CD8-positive, alpha-beta memory T cell (primary cell): ENCODE results near the gene FAM20B. TPM values are rescaled to one million over a fixed set of nuclear protein-coding genes. Genes with fewer than 3 reads are reported as not detected.

ENCODE experiments used
- CTCF ChIA-PET: fragments of 350-600 bp; sonication (Branson Sonifier 250); formaldehyde crosslinking; loops from one replicate; lab custom pipeline; 2021; ENCODE audit warnings: antibody characterized with exemption; lab: Charles Lee
- POLR2A ChIA-PET: fragments of 350-600 bp; sonication (Branson Sonifier 250); formaldehyde crosslinking; loops from one replicate; lab custom pipeline; 2021; ENCODE audit warnings: antibody characterized with exemption; lab: Charles Lee
- DNase-seq, 5 donors: peaks; one replicate each; pipeline versions ENCODE4 v3.0.0 to v3.0.0-alpha.2; 2020 to 2022; ENCODE audit warnings: mixed read lengths in 1 of 5
- H3K27ac ChIP-seq: one replicate; pipeline ENCODE4 v1.7.0; 2013; ENCODE audit warnings: low read depth, mild to moderate bottlenecking, low read length, moderate library complexity
- H3K27me3 ChIP-seq: 2 replicates; pipeline ENCODE4 v1.7.0; 2013; ENCODE audit warnings: low read length, mild to moderate bottlenecking; ENCODE audit not compliant: insufficient read depth, poor library complexity, severe bottlenecking
- H3K36me3 ChIP-seq: 2 replicates; pipeline ENCODE4 v1.7.0; 2013; ENCODE audit warnings: mild to moderate bottlenecking, low read length, moderate library complexity; ENCODE audit not compliant: insufficient read depth
- H3K4me1 ChIP-seq: 2 replicates; pipeline ENCODE4 v1.7.0; 2013; ENCODE audit warnings: mild to moderate bottlenecking, low read length, moderate library complexity; ENCODE audit not compliant: insufficient read depth
- H3K4me3 ChIP-seq: 2 replicates; pipeline ENCODE4 v1.7.0; 2013; ENCODE audit warnings: mild to moderate bottlenecking, low read length
- H3K9me3 ChIP-seq: 2 replicates; pipeline ENCODE4 v1.7.0; 2013; ENCODE audit warnings: mild to moderate bottlenecking, low read length
- H3K27ac Mint-ChIP-seq, 8 donors: one replicate each; pipeline ENCODE4 v1.8.0; 2020 to 2021; ENCODE audit warnings: mixed read lengths in 8 of 8, mild to moderate bottlenecking in 6 of 8, inconsistent platforms in 3 of 8, moderate library complexity in 3 of 8
- H3K27me3 Mint-ChIP-seq, 2 donors: one replicate each; pipeline ENCODE4 v1.8.0; 2020 to 2021; ENCODE audit warnings: mixed read lengths in 2 of 2, mild to moderate bottlenecking in 1 of 2, moderate library complexity in 1 of 2
- H3K36me3 Mint-ChIP-seq, 3 donors: one replicate each; pipeline ENCODE4 v1.8.0; 2020 to 2021; ENCODE audit warnings: mixed read lengths in 3 of 3, inconsistent platforms in 1 of 3, mild to moderate bottlenecking in 1 of 3
- H3K4me1 Mint-ChIP-seq, 3 donors: one replicate each; pipeline ENCODE4 v1.8.0; 2020 to 2021; ENCODE audit warnings: mixed read lengths in 3 of 3, inconsistent platforms in 1 of 3, mild to moderate bottlenecking in 1 of 3
- H3K4me3 Mint-ChIP-seq, 7 donors: one replicate each; pipeline ENCODE4 v1.8.0; 2020 to 2021; ENCODE audit warnings: mixed read lengths in 7 of 7, mild to moderate bottlenecking in 6 of 7, moderate library complexity in 4 of 7, inconsistent platforms in 2 of 7
- H3K9me3 Mint-ChIP-seq, 5 donors: one replicate each; pipeline ENCODE4 v1.8.0; 2020 to 2022; ENCODE audit warnings: mixed read lengths in 5 of 5, mild to moderate bottlenecking in 3 of 5, moderate library complexity in 2 of 5, inconsistent platforms in 1 of 5
- polyA plus RNA-seq: library from polyadenylated mRNA; unstranded; fragments of 300-500 nt; fragmentation: Illumina TruSeq; gene quantifications from one replicate; pipeline ENCODE4 v1.2.3, GENCODE V29; 2021
- total RNA-seq, 2 experiments: library from RNA; stranded (reverse); gene quantifications; one replicate each; pipeline ENCODE4 v1.2.3, GENCODE V29; 2021

Gene FAM20B
- total and polyA plus RNA-seq, 3 experiments from 2014 or later: 11.4 to 41.5 (median 39.2) TPM

DNA sequence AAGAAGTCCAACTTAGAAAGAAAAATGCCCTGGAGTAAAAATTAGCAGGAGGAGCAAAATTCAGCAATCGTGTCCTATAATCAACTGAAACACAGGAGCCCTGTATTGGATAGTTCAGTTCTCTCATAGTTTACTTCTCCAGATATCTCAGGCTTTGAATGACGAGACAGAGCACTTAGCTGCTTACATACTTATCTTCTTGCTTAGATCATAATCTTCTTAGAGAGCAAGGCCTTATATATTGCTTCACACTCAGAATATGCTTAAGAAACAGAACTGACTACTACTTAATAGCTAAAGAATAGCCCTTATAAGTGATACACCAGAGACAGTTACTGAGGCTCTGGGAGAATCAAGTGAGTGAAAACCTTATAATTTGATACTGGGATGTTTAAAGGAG is 95.0 kb downstream of the FAM20B start:
- peaks cover 20% of the 10 kb centered on the region for H3K36me3 ChIP-seq
- no peaks in the 10 kb centered on the region for H3K27me3 Mint-ChIP-seq
- H3K9me3 Mint-ChIP-seq: no peaks in the 10 kb centered on the region
- no peak overlapping the region for H3K4me3 Mint-ChIP-seq
- ChIA-PET POLR2A (no interaction called here), CTCF (interaction anchor here (1.0 to 2.5 kb wide), 9 partner anchors 9 to 248 kb away, joined by 3 to 32 read pairs (median 4); partner anchors contain the start of gene AXDND1)
- no peak overlapping the region for H3K4me3 ChIP-seq
- H3K27ac Mint-ChIP-seq: peak overlapping the region in 1 of 8 donors; percentile 9
- no peaks in the 10 kb centered on the region for H3K27me3 ChIP-seq
- H3K4me1 ChIP-seq: no peaks in the 10 kb centered on the region
- peaks cover 0 to 62% (median 17%) of the 10 kb centered on the region in 3 donors for H3K36me3 Mint-ChIP-seq
- DNase-seq: no peak
- no peak overlapping the region for H3K27ac ChIP-seq
- no peaks in the 10 kb centered on the region for H3K4me1 Mint-ChIP-seq
- no peaks in the 10 kb centered on the region for H3K9me3 ChIP-seq

DNA sequence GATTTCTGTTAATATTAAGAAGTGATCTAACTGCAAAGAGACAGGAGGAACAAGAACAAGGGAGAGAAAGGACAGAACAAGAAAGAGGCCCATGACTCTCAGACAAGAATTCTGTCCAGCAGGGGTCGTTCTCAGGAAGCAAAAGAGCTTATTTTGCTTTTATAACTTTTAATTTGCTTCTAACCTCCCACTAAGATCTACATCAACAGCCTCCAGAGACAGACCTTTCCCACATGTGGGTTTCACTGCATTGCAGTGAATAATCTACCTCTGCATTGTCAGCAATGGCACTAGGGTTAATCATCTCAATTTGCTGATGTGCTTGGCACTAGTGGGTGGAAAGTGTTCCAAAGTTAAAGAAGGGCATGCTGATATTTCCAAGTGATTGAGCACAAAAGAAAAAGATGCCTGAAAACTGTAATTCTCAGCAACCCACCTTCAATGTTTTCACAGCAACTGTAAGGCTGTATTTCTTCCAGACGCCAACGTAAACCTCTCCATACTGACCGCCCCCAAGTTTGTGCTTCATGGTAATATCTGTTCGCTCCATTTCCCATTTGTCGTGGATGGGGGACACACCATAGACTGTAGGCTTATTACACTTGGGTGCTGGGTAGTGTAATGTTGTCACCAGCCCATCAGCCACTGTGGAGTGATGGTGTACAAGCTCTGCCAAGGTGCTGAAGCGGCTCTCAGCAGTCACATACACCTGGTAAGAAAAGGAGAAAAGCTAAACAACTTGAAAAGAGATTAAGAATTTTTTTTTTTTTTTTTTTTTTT is 95.7 kb downstream of the FAM20B start:
- peak in 3 of 5 donors; percentile 15 to 51 (median 33) for DNase-seq
- H3K9me3 Mint-ChIP-seq: no peaks in the 10 kb centered on the region
- POLR2A ChIA-PET: interaction anchor here (0.6 kb wide), 1 partner anchor 42 kb away, joined by 3 read pairs; no protein-coding TSS in a partner anchor

DNA sequence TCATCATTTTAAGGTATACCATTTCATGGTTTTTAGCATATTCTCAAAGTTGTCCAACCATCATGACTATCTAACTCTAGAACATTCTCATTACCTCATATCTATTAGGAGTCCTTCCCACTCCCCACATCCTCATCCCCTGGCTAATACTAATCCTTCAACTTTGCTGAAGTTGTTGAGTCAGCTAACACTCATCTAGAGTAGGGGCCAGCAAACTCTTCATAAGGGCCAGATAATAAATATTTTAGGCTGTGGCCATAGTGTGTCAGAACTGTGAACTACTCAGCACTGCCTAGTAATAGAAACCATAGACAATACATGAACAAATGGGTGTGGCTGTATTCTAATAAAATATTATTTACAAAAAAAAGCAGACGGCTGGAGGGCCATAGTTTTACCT is 99.2 kb downstream of the FAM20B start:
- Mint-ChIP-seq H3K4me3 (no peak overlapping the region), H3K4me1 (peaks cover 4 to 12% (median 9%) of the 10 kb centered on the region in 3 donors), H3K36me3 (peaks cover 0 to 33% (median 10%) of the 10 kb centered on the region in 3 donors), H3K27me3 (no peaks in the 10 kb centered on the region), H3K27ac (peak overlapping the region in 1 of 8 donors; percentile 62), H3K9me3 (no peaks in the 10 kb centered on the region)
- H3K27me3 ChIP-seq: no peaks in the 10 kb centered on the region
- H3K27ac ChIP-seq: no peak overlapping the region
- H3K4me1 ChIP-seq: peaks cover 14% of the 10 kb centered on the region
- peaks cover 3% of the 10 kb centered on the region for H3K36me3 ChIP-seq
- no peak overlapping the region for H3K4me3 ChIP-seq
- ChIA-PET CTCF (interaction anchor here (0.6 to 1.7 kb wide), 2 partner anchors 45 to 719 kb away, joined by 3 to 5 read pairs; no protein-coding TSS in a partner anchor), POLR2A (no interaction called here)
- H3K9me3 ChIP-seq: no peaks in the 10 kb centered on the region
- DNase-seq: no peak

More for the DNA sequence above, 95.7 kb downstream of the FAM20B start:
- peak overlapping the region in 3 of 8 donors; percentile 9 to 47 (median 33) for H3K27ac Mint-ChIP-seq
- H3K9me3 ChIP-seq: no peaks in the 10 kb centered on the region
- no peak overlapping the region for H3K27ac ChIP-seq
- no peaks in the 10 kb centered on the region for H3K27me3 Mint-ChIP-seq
- no peak overlapping the region for H3K4me3 ChIP-seq
- H3K4me3 Mint-ChIP-seq: no peak overlapping the region
- peaks cover 20% of the 10 kb centered on the region for H3K36me3 ChIP-seq
- no peaks in the 10 kb centered on the region for H3K4me1 ChIP-seq
- H3K27me3 ChIP-seq: no peaks in the 10 kb centered on the region
- CTCF ChIA-PET: interaction anchor here (1.0 to 2.5 kb wide), 11 partner anchors 9 to 248 kb away, joined by 3 to 32 read pairs (median 4); partner anchors contain the start of gene AXDND1
- peaks cover 0 to 60% (median 17%) of the 10 kb centered on the region in 3 donors for H3K36me3 Mint-ChIP-seq
- H3K4me1 Mint-ChIP-seq: no peaks in the 10 kb centered on the region

Other genes starting within 250 kb of the FAM20B start
- not detected for gene ANGPTL1, start 154.8 kb upstream of the FAM20B start, total RNA-seq
- gene ANGPTL1, start 154.8 kb upstream of the FAM20B start, polyA plus RNA-seq: not detected
- gene TOR3A, start 56.2 kb downstream of the FAM20B start, total RNA-seq: 10 to 100 TPM; 48.5 to 54.6 TPM
- 43.8 TPM for gene TOR3A, start 56.2 kb downstream of the FAM20B start, polyA plus RNA-seq
- gene ABL2, start 203.8 kb downstream of the FAM20B start, total RNA-seq: 1 to 10 TPM; 6.7 to 7.2 TPM
- gene ABL2, start 203.8 kb downstream of the FAM20B start, polyA plus RNA-seq: 1.4 TPM